GM12801 (cell line): Measurements from ENCODE around the gene HYOU1.

ENCODE experiments used
- TF ChIP-seq, protein P1 (sequence below): IDR thresholded peaks from one replicate; pipeline ENCODE4 v1.5.1; 2011; ENCODE audit warnings: control low read depth; ENCODE audit not compliant: insufficient read length; ENCODE audit errors: extremely low read depth

The HYOU1 gene

DNA sequence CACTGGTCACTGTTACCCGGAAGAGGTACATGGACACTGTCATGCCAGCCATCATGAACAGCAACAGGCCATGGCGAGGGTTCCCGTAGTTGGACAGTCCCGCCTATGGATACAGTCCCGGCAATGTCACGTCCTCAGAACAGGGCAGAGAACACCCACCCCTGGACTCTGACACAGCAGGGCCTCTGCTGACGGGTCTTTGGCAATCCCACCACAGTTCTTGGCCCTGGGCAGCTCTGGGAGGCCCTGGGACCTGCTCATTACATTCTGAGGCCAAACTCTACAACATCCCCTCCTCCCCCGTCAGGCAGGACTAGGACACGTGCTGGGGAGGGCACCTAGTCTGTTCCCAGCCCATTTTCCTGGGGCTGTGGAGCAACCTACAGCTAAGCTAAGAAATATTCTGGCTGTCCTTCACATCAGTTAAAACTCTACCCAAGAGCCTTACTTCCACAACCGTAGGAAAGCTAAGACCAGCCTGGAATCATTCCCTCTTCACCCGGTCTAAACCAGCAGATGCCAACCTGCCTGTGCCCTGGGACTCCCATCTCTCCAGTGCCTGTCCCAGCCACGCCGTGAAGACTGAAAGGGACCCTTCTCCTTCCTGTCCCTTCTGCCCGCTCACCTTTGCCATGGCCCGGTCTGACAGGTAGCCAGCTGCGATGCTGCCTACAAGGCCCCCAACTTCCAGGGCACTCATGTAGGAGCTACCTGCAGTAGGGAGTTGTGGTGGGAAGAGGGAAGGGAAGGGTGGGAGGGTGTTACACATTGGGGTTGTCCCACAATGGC is 30.8 kb downstream of the HYOU1 start:
- TF ChIP-seq, protein P1, sequence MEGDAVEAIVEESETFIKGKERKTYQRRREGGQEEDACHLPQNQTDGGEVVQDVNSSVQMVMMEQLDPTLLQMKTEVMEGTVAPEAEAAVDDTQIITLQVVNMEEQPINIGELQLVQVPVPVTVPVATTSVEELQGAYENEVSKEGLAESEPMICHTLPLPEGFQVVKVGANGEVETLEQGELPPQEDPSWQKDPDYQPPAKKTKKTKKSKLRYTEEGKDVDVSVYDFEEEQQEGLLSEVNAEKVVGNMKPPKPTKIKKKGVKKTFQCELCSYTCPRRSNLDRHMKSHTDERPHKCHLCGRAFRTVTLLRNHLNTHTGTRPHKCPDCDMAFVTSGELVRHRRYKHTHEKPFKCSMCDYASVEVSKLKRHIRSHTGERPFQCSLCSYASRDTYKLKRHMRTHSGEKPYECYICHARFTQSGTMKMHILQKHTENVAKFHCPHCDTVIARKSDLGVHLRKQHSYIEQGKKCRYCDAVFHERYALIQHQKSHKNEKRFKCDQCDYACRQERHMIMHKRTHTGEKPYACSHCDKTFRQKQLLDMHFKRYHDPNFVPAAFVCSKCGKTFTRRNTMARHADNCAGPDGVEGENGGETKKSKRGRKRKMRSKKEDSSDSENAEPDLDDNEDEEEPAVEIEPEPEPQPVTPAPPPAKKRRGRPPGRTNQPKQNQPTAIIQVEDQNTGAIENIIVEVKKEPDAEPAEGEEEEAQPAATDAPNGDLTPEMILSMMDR = no peak

DNA sequence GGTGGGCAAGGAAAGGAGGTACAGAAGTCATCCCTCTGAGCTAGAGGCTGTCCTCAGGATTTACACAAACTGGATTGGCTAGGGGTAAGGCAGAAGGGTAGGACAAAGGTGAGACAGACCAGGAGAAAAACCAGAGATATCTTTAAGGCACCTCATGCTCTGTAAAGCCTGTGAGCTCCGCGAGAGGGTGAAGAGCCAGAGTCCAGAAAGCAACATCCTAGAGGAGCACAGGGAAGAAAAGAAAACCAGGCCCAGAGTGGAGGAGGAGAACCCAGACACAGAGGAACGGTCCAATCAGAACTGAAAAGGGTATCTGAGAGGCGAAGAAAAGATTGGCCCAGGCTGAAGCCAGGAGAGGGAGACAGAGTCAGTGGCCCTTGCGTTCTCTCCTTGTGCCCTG is 31.5 kb downstream of the HYOU1 start:
- TF ChIP-seq, protein P1 = no peak

DNA sequence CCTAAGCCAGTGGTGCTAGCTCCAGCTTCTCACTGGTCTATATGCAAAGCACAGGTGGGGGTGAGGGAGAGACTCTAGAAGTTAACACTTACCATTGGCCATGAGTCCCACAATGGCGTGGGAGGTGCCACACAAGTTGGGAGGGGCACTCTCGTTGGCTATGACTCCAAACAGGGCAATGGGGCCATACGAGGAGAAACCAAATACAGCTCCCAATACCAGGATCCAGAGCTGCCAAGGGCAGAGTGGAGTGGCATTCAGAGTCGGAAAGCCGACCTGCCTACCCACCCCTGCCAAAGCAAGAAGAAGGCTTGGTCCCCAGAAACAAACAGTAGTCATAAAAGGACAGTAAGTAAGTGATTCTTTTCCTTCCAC is 31.9 kb downstream of the HYOU1 start:
- TF ChIP-seq, protein P1 = no peak

DNA sequence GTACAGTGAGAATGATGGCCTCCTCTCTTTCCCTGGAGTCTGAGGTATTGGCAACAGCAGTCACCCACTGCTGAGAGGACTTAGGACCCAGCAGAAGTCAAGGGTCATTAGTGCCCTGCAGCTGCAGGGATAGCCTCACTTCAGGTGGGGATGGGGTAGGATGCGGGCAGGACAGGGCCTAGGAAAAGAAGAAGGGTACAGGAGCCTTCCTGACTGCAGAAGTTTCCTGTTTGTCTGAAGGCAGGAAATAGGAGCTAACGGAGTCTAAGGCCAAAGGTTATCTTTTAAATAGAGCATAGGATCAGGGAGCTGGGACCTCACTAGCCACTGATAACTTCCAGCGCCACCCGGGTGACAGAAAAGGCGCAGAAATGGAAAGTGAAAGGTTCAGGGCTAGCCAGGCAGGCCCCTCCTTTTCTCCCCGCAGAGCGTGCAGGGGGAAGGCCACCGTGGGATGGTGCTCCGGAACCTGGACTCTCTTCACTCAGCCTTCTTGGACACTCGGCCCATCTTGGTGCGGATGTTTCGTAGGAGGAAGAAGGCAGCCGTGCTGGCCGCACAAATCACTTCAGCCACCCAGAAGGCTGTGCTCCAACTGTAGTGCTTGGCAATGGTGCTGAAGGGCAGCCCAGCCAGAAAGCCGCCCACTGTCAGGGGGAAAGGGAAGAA is 32.4 kb downstream of the HYOU1 start:
- TF ChIP-seq, protein P1 = no peak

DNA sequence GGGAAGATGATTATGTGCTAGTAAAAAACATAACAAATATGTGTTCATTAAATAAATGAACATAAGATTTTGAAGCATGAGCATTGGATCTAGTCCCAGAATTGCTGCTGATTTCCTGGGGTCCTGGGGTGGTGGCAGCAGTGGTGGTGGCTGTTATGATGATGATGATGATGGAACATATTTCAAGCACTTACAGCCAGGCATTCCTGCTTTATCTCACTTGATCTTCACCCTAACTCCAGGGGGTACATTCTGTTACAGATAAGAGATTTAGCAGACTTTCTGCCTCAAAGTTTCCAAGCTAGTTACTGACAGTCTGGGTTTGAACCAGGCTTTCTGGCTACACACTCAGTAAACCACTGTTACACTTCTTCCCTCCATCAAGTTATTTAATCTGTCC is 33.3 kb downstream of the HYOU1 start:
- TF ChIP-seq, protein P1 = no peak

DNA sequence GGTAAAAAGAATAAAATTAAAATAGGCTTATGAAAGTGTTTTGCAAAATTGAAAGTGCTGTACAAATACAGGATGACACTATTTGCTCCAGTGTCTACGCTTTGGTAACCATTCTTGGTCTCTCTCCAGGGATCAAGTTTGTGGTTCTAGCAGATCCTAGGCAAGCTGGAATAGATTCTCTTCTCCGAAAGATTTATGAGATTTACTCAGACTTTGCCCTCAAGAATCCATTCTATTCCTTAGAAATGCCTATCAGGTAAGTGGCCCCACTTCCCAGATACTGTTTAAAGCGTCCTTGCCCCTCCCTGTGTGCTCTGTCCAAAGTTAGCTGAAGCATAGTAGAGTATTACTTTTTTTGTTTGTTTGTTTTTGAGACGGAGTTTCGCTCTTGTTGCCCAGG is 35.4 kb downstream of the HYOU1 start:
- TF ChIP-seq, protein P1 = no peak

DNA sequence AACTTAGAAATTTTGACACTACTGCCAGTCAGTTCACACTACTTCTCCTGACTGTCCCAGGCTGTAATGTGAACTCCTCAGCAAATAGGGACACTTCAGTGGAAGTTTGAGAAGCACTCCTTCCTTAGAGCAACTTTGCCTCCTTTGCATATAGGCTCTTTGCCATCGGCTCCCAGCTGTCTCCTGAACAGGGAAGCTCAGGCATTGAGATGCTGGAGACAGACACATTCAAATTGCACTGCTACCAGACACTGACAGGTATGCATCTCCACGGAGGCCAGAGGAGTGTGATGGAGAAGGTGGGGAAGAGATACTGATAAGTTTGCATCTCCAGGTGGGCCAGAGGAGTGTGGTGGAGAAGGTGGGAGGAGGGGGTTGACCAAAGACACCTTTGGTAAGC is 37.0 kb downstream of the HYOU1 start:
- TF ChIP-seq, protein P1 = no peak
